ENCODE results near the gene NID2. TPM values are rescaled to one million over a fixed set of nuclear protein-coding genes. Genes with fewer than 3 reads are reported as not detected.

NID2 gene
- total and polyA plus RNA-seq, 10 of the 15 experiments (the other 5 are each of a cell fraction or from before 2014, with no cell fraction given) = 0.04 to 0.49 (median 0.23) TPM; not detected in 3

DNA sequence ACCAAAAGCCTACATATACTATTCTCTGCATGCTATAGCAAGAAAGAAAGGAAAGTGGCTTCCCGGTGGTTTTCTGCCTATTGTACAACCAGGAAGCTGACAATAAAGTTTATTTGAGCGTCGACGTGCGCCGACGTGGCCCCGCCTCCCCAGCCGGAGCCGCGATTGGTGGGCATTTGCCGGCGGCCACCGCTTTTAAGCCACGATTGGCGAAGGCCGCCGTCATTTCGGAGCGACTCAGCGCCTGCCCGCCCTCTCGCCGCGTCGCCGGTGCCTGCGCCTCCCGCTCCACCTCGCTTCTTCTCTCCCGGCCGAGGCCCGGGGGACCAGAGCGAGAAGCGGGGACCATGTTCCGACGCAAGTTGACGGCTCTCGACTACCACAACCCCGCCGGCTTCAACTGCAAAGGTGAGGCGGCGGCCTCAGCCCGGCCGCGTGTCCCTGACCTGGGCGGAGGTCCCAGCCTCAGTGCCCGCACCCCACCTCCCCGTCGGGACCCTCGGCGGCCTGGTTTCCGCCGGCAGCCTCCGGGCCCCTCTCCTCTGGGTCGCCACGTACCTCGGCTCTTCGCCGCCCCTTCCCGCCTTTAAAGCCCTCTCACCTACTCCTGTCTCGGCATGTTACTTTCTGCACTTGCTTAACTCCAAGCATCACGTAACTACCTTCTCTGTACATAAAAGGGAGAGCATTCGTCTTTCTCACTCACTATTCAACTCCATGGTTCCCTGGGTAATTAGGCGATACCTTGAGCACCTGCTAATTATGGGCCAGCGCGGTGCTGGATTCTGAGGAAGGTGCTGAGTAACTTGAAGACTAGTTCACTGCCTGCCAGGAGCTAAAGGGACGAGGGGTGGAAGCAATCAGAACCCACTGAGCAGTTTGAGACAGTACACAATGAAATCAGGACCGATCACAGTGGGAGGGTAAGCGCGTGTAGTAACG lies 79.3 kb downstream of the NID2 start, which contains the start of gene RTRAF (continued):
- no peak for TF ChIP-seq JUND (IDR thresholded peaks at IDR 0.05; ENCODE audit: low read depth, low read length)
- TF ChIP-seq, protein P1, sequence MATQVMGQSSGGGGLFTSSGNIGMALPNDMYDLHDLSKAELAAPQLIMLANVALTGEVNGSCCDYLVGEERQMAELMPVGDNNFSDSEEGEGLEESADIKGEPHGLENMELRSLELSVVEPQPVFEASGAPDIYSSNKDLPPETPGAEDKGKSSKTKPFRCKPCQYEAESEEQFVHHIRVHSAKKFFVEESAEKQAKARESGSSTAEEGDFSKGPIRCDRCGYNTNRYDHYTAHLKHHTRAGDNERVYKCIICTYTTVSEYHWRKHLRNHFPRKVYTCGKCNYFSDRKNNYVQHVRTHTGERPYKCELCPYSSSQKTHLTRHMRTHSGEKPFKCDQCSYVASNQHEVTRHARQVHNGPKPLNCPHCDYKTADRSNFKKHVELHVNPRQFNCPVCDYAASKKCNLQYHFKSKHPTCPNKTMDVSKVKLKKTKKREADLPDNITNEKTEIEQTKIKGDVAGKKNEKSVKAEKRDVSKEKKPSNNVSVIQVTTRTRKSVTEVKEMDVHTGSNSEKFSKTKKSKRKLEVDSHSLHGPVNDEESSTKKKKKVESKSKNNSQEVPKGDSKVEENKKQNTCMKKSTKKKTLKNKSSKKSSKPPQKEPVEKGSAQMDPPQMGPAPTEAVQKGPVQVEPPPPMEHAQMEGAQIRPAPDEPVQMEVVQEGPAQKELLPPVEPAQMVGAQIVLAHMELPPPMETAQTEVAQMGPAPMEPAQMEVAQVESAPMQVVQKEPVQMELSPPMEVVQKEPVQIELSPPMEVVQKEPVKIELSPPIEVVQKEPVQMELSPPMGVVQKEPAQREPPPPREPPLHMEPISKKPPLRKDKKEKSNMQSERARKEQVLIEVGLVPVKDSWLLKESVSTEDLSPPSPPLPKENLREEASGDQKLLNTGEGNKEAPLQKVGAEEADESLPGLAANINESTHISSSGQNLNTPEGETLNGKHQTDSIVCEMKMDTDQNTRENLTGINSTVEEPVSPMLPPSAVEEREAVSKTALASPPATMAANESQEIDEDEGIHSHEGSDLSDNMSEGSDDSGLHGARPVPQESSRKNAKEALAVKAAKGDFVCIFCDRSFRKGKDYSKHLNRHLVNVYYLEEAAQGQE (IDR thresholded peaks at IDR 0.05; ENCODE audit: low read depth, low read length) = no peak
- no peak for TF ChIP-seq RELA (IDR thresholded peaks at IDR 0.05; ENCODE audit: borderline replicate concordance, partially characterized antibody)
- TF ChIP-seq SUZ12 (IDR thresholded peaks at IDR 0.05; ENCODE audit: unreplicated experiment) = no peak
- no peak for TF ChIP-seq SMAD1 (IDR thresholded peaks at IDR 0.05; ENCODE audit: low read depth, partially characterized antibody)
- TF ChIP-seq ATF7 (IDR thresholded peaks at IDR 0.05; ENCODE audit: low read depth) = peak; percentile 40
- no peak for TF ChIP-seq NFIC (IDR thresholded peaks at IDR 0.05; ENCODE audit: low read depth, low read length)
- TF ChIP-seq EZH2 (IDR thresholded peaks at IDR 0.05; ENCODE audit: borderline replicate concordance, control insufficient read depth, low read depth, low read length) = no peak
- TF ChIP-seq RAD21 (IDR thresholded peaks at IDR 0.05; ENCODE audit: insufficient read depth, low read depth, low read length) = no peak
- TF ChIP-seq ASH2L (IDR thresholded peaks at IDR 0.05; ENCODE audit: borderline replicate concordance, low read depth) = no peak; the same call in 1 of the 2 replicates
- peak; percentile 61 for TF ChIP-seq FOS (IDR thresholded peaks at IDR 0.05; ENCODE audit: borderline replicate concordance, extremely low read depth, insufficient read length)
- TF ChIP-seq, protein P2, sequence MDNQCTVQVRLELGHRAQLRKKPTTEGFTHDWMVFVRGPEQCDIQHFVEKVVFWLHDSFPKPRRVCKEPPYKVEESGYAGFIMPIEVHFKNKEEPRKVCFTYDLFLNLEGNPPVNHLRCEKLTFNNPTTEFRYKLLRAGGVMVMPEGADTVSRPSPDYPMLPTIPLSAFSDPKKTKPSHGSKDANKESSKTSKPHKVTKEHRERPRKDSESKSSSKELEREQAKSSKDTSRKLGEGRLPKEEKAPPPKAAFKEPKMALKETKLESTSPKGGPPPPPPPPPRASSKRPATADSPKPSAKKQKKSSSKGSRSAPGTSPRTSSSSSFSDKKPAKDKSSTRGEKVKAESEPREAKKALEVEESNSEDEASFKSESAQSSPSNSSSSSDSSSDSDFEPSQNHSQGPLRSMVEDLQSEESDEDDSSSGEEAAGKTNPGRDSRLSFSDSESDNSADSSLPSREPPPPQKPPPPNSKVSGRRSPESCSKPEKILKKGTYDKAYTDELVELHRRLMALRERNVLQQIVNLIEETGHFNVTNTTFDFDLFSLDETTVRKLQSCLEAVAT (IDR thresholded peaks at IDR 0.05) = no peak
- no peak for TF ChIP-seq ETV6 (conservative IDR thresholded peaks at IDR 0.05 in 1 of 2, IDR thresholded peaks at IDR 0.05 in 1 of 2; ENCODE audit: borderline replicate concordance in 1 of 2, low read depth in 1 of 2)
- no peak for TF ChIP-seq WRNIP1 (IDR thresholded peaks at IDR 0.05; ENCODE audit: borderline replicate concordance, low read depth, low read length)
- TF ChIP-seq, protein P3, sequence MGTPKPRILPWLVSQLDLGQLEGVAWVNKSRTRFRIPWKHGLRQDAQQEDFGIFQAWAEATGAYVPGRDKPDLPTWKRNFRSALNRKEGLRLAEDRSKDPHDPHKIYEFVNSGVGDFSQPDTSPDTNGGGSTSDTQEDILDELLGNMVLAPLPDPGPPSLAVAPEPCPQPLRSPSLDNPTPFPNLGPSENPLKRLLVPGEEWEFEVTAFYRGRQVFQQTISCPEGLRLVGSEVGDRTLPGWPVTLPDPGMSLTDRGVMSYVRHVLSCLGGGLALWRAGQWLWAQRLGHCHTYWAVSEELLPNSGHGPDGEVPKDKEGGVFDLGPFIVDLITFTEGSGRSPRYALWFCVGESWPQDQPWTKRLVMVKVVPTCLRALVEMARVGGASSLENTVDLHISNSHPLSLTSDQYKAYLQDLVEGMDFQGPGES (IDR thresholded peaks at IDR 0.05) = peak; percentile 87
- peak; percentile 92 for TF ChIP-seq CHD2 (IDR thresholded peaks at IDR 0.05; ENCODE audit: borderline replicate concordance, low read depth, low read length)
- no peak for TF ChIP-seq POLR2AphosphoS2 (IDR thresholded peaks at IDR 0.05; ENCODE audit: low read depth, low read length)
- no peak for TF ChIP-seq STAT3 (IDR thresholded peaks at IDR 0.05; ENCODE audit: low read depth, low read length)
- TF ChIP-seq MYB (IDR thresholded peaks at IDR 0.05; ENCODE audit: borderline replicate concordance, low read depth, low read length) = no peak

Measured in GM12878 (cell line).